HepG2 (cell line): Measurements from ENCODE around the gene PYGO2. TPM values are rescaled to one million over a fixed set of nuclear protein-coding genes. Genes with fewer than 3 reads are reported as not detected.

ENCODE experiments used
- ATAC-seq: fragments of 200-7000 bp; cut with Tn5 transposase; 3 replicates; pipeline ENCODE4 v1.9.1; 2020; ENCODE audit warnings: mild to moderate bottlenecking, moderate library complexity
- BruUV-seq: library from RNA; stranded (reverse); fragments of 400-500 nt; replicated peaks from 2 replicates; lab custom pipeline; 2021; lab: Mats Ljungman, UMichigan
- CTCF ChIA-PET: fragments of 300-600 bp; formaldehyde crosslinking; extraction: SDS; loops from one replicate; lab custom pipeline; 2021; ENCODE audit warnings: low total read pairs, inconsistent platforms, low intra/inter-chr PET ratio; lab: Yijun Ruan, JAX
- POLR2A ChIA-PET: fragments of 350-600 bp; sonication (Branson Sonifier 250); formaldehyde crosslinking; loops from one replicate; lab custom pipeline; 2020; ENCODE audit warnings: antibody characterized with exemption, inconsistent platforms; lab: Yijun Ruan, JAX
- DNase-seq: peaks from one replicate; pipeline ENCODE4 v3.0.0-alpha.2; 2015; ENCODE audit warnings: low spot score
- FAIRE-seq: peaks from 3 replicates; lab custom pipeline; 2011; peaks lifted over from hg19 to GRCh38; lab: Jason Lieb, UNC
- H2AFZ ChIP-seq: one replicate; pipeline ENCODE4 v1.6.1; 2011; ENCODE audit warnings: low read length, inconsistent platforms
- H3K27ac ChIP-seq: fragments of 300-600 bp; 3 replicates; pipeline ENCODE4 v1.8.0; 2011; ENCODE audit warnings: mixed run types, mild to moderate bottlenecking, mixed read lengths, low read length, inconsistent platforms; ENCODE audit not compliant: insufficient read depth; ENCODE audit errors: extremely low read length
- H3K27me3 ChIP-seq, 2 experiments: fragments of 200-600 bp in 1 of 2; 2 replicates in 1 of 2; 3 replicates in 1 of 2; pipeline versions ENCODE4 v1.6.0 to v1.8.0; 2011; ENCODE audit warnings: low read length in 2 of 2, mild to moderate bottlenecking in 2 of 2, moderate library complexity in 2 of 2, inconsistent platforms in 1 of 2; ENCODE audit not compliant: insufficient read depth in 2 of 2, control insufficient read depth in 1 of 2
- H3K36me3 ChIP-seq, 2 experiments: fragments of 200-600 bp in 1 of 2; replicated peaks in 1 of 2; 2 replicates in 1 of 2; 3 replicates in 1 of 2; pipeline versions ENCODE4 v1.5.1 to v1.8.0; 2011; ENCODE audit warnings: low read length in 2 of 2, inconsistent platforms in 1 of 2; ENCODE audit not compliant: insufficient read depth in 2 of 2, control insufficient read depth in 1 of 2
- H3K4me1 ChIP-seq: 2 replicates; pipeline ENCODE4 v1.5.1; 2012; ENCODE audit warnings: low read length, inconsistent platforms; ENCODE audit not compliant: insufficient read depth
- H3K4me2 ChIP-seq: 2 replicates; pipeline ENCODE4 v1.6.0; 2011; ENCODE audit warnings: low read depth, low read length, inconsistent platforms
- H3K4me3 ChIP-seq, 3 experiments: fragments of 200-600 bp in 1 of 3; sonication (generic), shearing (Covaris generic) in 1 of 3; replicated peaks in 1 of 3; 2 replicates each; pipeline ENCODE4 v1.5.1; 2011 to 2016; ENCODE audit warnings: low read length in 3 of 3, inconsistent platforms in 2 of 3, low read depth in 2 of 3, mild to moderate bottlenecking in 2 of 3, control low read depth in 1 of 3, mixed read lengths in 1 of 3; ENCODE audit not compliant: insufficient read depth in 1 of 3
- H3K79me2 ChIP-seq: one replicate; pipeline ENCODE4 v1.6.1; 2011; ENCODE audit warnings: low read length, inconsistent platforms; ENCODE audit not compliant: insufficient read depth
- H3K9ac ChIP-seq: 2 replicates; pipeline ENCODE4 v1.6.0; 2011; ENCODE audit warnings: mild to moderate bottlenecking, low read depth, low read length, inconsistent platforms; ENCODE audit not compliant: insufficient read depth
- H3K9me3 ChIP-seq: 2 replicates; pipeline ENCODE4 v1.5.1; 2012; ENCODE audit warnings: mild to moderate bottlenecking, low read length
- H4K20me1 ChIP-seq: 2 replicates; pipeline ENCODE4 v1.6.0; 2011; ENCODE audit warnings: inconsistent platforms, mild to moderate bottlenecking, low read length, moderate library complexity; ENCODE audit not compliant: insufficient read depth
- AGO1 ChIP-seq: fragments of 200-400 bp; formaldehyde crosslinking; IDR thresholded peaks from 2 replicates; pipeline ENCODE4 v1.6.1; 2017; ENCODE audit warnings: mild to moderate bottlenecking, low read depth, low read length, moderate library complexity; ENCODE audit not compliant: poor library complexity, severe bottlenecking
- CAMTA2 ChIP-seq: sonication (generic); formaldehyde crosslinking; IDR thresholded peaks from 2 replicates; pipeline ENCODE4 v1.4.0; 2020; ENCODE audit warnings: mild to moderate bottlenecking, missing genetic modification reagents, borderline replicate concordance
- HNRNPK ChIP-seq: fragments of 200-400 bp; formaldehyde crosslinking; IDR thresholded peaks from 2 replicates; pipeline ENCODE4 v1.6.1; 2018; ENCODE audit warnings: low read length, low read depth, moderate library complexity, mild to moderate bottlenecking; ENCODE audit not compliant: poor library complexity, severe bottlenecking
- KLF12 ChIP-seq: sonication (generic); formaldehyde crosslinking; IDR thresholded peaks from 2 replicates; pipeline ENCODE4 v1.4.0; 2020; ENCODE audit warnings: missing genetic modification reagents, borderline replicate concordance
- SATB2 ChIP-seq: sonication (generic); formaldehyde crosslinking; IDR thresholded peaks from 2 replicates; pipeline ENCODE4 v1.5.0; 2020; ENCODE audit warnings: missing genetic modification reagents
- SKI ChIP-seq: fragments of 450-650 bp; IDR thresholded peaks from one replicate; pipeline ENCODE4 v1.6.1; 2018; ENCODE audit warnings: mild to moderate bottlenecking; ENCODE audit not compliant: partially characterized antibody
- ZNF138 ChIP-seq: sonication (generic); formaldehyde crosslinking; IDR thresholded peaks from 2 replicates; pipeline ENCODE4 v1.5.0; 2020; ENCODE audit warnings: mild to moderate bottlenecking, low read depth, missing genetic modification reagents
- ZNF484 ChIP-seq: sonication (generic); formaldehyde crosslinking; IDR thresholded peaks from 2 replicates; pipeline ENCODE4 v1.5.1; 2020; ENCODE audit warnings: mild to moderate bottlenecking, low read depth, missing genetic modification reagents, borderline replicate concordance
- ZNF713 ChIP-seq: sonication (generic); formaldehyde crosslinking; IDR thresholded peaks from 2 replicates; pipeline ENCODE4 v1.4.0; 2020; ENCODE audit warnings: mild to moderate bottlenecking, missing genetic modification reagents
- WGBS: methylation state at CpG from one replicate; pipeline ENCODE4 v1.1.6; 2017; ENCODE audit warnings: low lambda C conversion rate; 5-methylcytosine and 5-hydroxymethylcytosine counted together
- in situ Hi-C: cut with HindIII; loops from 2 replicates; pipeline ENCODE4 v1.10.0; 2017; ENCODE audit warnings: low pct_unique_long_range_greater_than_20kb; ENCODE audit not compliant: extremely low pct_ligation_motif_present
- intact Hi-C: fragments of 100-400 bp; cut with micrococcal nuclease; formaldehyde crosslinking; loops from one replicate; pipeline ENCODE4 v1.10.0; 2022; ENCODE audit not compliant: unreplicated experiment
- polyA plus RNA-seq, 8 experiments: library from polyadenylated mRNA; depleted of rRNA in 3 of 8; stranded (reverse) in 7 of 8; unstranded in 1 of 8; fragments of >200 nt; fragmentation: Illumina TruSeq in 4 of 8; extraction: Trizol in 4 of 8; gene quantifications; 2 replicates each; pipeline versions ENCODE4 v1.2.1 to v1.2.3, GENCODE V29; 2011 to 2016; ENCODE audit warnings: low read depth in 4 of 8, missing spikeins in 1 of 8, mixed read lengths in 1 of 8; ENCODE audit not compliant: insufficient read depth in 1 of 8
- total RNA-seq, 5 experiments: library from RNA; depleted of rRNA; stranded (reverse); fragments of >200 nt; fragmentation: Illumina TruSeq; extraction: Trizol; gene quantifications; 2 replicates each; pipeline ENCODE4 v1.2.3, GENCODE V29; 2016; ENCODE audit warnings: low read depth in 1 of 5
- TF ChIP-seq, protein P1 (sequence below): IDR thresholded peaks from 2 replicates; pipeline ENCODE4 v1.6.1; 2016; ENCODE audit warnings: low read depth
- TF ChIP-seq, protein P2 (sequence below): sonication (generic); formaldehyde crosslinking; IDR thresholded peaks from one replicate; pipeline ENCODE4 v1.5.1; 2020; ENCODE audit warnings: mild to moderate bottlenecking, missing genetic modification reagents; ENCODE audit errors: not compliant biosample characterization

The PYGO2 gene
- total and polyA plus RNA-seq, 2 of the 13 experiments (the other 11 are each of a cell fraction or from before 2014, with no cell fraction given): 20.3 to 21.8 TPM

DNA sequence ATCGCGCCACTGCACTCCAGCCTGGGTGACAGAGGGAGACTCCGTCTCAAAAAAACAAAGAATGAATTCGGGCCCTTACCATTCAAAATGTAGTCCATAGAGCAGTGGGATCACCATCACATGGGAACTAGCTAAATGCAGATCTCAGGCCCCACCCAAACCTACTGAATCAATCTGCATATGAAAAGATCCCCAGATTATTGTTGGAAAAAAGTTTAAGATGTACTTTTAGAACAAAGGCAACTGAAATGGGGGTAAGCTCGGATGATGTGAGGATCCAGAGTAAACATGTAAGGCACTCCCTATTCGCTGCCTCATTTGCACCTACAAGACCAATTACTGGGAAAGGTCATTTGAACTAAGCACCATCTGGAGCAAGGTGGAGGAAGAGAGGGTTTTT is 20.8 kb upstream of the PYGO2 start:
- H3K9me3 ChIP-seq: no peaks in the 10 kb centered on the region
- TSS peak; percentile 99 for BruUV-seq
- peaks cover 2 to 18% of the 10 kb centered on the region in 2 experiments for H3K36me3 ChIP-seq
- in situ Hi-C loops (loop anchor here (5.0 kb wide), 1 partner anchor 80 kb away; the partner anchor contains the start of gene EFNA4), intact Hi-C loops (no loop called here)
- POLR2A ChIA-PET: no interaction called here
- peak overlapping the region; percentile 33 to 59 (median 35); a peak in 5 of 6 replicates for H3K4me3 ChIP-seq
- H3K79me2 ChIP-seq: peaks cover 37% of the 10 kb centered on the region
- peak overlapping the region; percentile 73 for H3K4me2 ChIP-seq
- H3K4me1 ChIP-seq: peaks cover 34% of the 10 kb centered on the region
- H3K27ac ChIP-seq: peak overlapping the region; percentile 60
- no peak for DNase-seq
- ATAC-seq: no peak
- 78% methylated on average over 6 of the region's 6 CpGs for WGBS
- H3K27me3 ChIP-seq: no peaks in the 10 kb centered on the region
- H4K20me1 ChIP-seq: no peaks in the 10 kb centered on the region
- CTCF ChIA-PET: no interaction called here
- FAIRE-seq: no peak
- peak overlapping the region; percentile 72 for H3K9ac ChIP-seq
- H2AFZ ChIP-seq: no peak overlapping the region
- TF ChIP-seq ZNF713 (CRISPR knock-in tag): no peak
- no peak for TF ChIP-seq ZNF138 (CRISPR knock-in tag)
- no peak for TF ChIP-seq SATB2 (CRISPR knock-in tag)
- TF ChIP-seq SKI: no peak
- TF ChIP-seq ZNF484: no peak
- no peak for TF ChIP-seq AGO1
- TF ChIP-seq, protein P1, sequence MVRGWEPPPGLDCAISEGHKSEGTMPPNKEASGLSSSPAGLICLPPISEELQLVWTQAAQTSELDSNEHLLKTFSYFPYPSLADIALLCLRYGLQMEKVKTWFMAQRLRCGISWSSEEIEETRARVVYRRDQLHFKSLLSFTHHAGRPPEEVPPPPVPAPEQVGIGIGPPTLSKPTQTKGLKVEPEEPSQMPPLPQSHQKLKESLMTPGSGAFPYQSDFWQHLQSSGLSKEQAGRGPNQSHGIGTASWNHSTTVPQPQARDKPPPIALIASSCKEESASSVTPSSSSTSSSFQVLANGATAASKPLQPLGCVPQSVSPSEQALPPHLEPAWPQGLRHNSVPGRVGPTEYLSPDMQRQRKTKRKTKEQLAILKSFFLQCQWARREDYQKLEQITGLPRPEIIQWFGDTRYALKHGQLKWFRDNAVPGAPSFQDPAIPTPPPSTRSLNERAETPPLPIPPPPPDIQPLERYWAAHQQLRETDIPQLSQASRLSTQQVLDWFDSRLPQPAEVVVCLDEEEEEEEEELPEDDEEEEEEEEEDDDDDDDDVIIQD (CRISPR knock-in tag): no peak
- TF ChIP-seq CAMTA2 (CRISPR knock-in tag): no peak
- no peak for TF ChIP-seq HNRNPK
- TF ChIP-seq, protein P2, sequence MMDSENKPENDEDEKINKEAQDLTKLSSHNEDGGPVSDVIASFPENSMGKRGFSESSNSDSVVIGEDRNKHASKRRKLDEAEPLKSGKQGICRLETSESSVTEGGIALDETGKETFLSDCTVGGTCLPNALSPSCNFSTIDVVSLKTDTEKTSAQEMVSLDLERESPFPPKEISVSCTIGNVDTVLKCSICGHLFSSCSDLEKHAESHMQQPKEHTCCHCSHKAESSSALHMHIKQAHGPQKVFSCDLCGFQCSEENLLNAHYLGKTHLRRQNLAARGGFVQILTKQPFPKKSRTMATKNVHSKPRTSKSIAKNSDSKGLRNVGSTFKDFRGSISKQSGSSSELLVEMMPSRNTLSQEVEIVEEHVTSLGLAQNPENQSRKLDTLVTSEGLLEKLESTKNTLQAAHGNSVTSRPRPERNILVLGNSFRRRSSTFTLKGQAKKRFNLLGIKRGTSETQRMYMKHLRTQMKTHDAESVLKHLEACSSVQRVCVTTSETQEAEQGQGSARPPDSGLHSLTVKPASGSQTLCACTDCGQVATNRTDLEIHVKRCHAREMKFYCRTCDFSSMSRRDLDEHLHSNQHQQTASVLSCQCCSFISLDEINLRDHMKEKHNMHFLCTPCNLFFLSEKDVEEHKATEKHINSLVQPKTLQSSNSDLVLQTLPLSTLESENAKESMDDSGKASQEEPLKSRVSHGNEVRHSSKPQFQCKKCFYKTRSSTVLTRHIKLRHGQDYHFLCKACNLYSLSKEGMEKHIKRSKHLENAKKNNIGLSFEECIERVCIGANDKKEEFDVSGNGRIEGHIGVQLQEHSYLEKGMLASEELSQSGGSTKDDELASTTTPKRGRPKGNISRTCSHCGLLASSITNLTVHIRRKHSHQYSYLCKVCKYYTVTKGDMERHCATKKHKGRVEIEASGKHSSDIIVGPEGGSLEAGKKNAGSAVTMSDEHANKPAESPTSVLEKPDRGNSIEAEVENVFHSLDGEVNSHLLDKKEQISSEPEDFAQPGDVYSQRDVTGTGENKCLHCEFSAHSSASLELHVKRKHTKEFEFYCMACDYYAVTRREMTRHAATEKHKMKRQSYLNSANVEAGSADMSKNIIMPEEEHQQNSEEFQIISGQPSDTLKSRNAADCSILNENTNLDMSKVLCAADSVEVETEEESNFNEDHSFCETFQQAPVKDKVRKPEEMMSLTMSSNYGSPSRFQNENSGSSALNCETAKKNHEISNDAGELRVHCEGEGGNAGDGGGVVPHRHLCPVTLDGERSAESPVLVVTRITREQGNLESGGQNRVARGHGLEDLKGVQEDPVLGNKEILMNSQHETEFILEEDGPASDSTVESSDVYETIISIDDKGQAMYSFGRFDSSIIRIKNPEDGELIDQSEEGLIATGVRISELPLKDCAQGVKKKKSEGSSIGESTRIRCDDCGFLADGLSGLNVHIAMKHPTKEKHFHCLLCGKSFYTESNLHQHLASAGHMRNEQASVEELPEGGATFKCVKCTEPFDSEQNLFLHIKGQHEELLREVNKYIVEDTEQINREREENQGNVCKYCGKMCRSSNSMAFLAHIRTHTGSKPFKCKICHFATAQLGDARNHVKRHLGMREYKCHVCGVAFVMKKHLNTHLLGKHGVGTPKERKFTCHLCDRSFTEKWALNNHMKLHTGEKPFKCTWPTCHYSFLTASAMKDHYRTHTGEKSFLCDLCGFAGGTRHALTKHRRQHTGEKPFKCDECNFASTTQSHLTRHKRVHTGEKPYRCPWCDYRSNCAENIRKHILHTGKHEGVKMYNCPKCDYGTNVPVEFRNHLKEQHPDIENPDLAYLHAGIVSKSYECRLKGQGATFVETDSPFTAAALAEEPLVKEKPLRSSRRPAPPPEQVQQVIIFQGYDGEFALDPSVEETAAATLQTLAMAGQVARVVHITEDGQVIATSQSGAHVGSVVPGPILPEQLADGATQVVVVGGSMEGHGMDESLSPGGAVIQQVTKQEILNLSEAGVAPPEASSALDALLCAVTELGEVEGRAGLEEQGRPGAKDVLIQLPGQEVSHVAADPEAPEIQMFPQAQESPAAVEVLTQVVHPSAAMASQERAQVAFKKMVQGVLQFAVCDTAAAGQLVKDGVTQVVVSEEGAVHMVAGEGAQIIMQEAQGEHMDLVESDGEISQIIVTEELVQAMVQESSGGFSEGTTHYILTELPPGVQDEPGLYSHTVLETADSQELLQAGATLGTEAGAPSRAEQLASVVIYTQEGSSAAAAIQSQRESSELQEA (CRISPR knock-in tag): no peak
- no peak for TF ChIP-seq KLF12 (CRISPR knock-in tag)
